H1 (cell line): ENCODE results near the gene FRMD5. TPM values are rescaled to one million over a fixed set of nuclear protein-coding genes. Genes with fewer than 3 reads are reported as not detected.

ENCODE experiments used
- CTCF ChIA-PET: fragments of 300-600 bp; sonication (Branson Sonifier 250); formaldehyde crosslinking; loops from one replicate; lab custom pipeline; 2021; ENCODE audit not compliant: partially characterized antibody; lab: Charles Lee
- POLR2A ChIA-PET: fragments of 300-600 bp; sonication (Branson Sonifier 250); formaldehyde crosslinking; loops from one replicate; lab custom pipeline; 2021; ENCODE audit warnings: inconsistent platforms; ENCODE audit not compliant: partially characterized antibody; lab: Charles Lee
- DNase-seq, 2 experiments: peaks; one replicate each; pipeline versions ENCODE4 v3.0.0 to v3.0.0-alpha.2; 2010 to 2022; ENCODE audit warnings: low spot score in 2 of 2, low read depth in 1 of 2, mixed read lengths in 1 of 2
- FAIRE-seq: peaks from 2 replicates; lab custom pipeline; 2011; peaks lifted over from hg19 to GRCh38; lab: Jason Lieb, UNC
- H2AFZ ChIP-seq: 2 replicates; pipeline ENCODE4 v1.8.1; 2012; ENCODE audit warnings: low read length, inconsistent platforms
- H2AK5ac ChIP-seq: 2 replicates; pipeline ENCODE4 v1.6.1; 2013; ENCODE audit warnings: low read depth, low read length
- H2BK120ac ChIP-seq: replicated peaks from 2 replicates; pipeline ENCODE3; 2013; ENCODE audit warnings: low read depth, low read length, inconsistent platforms
- H2BK12ac ChIP-seq: 2 replicates; pipeline ENCODE4 v1.6.1; 2013; ENCODE audit warnings: low read depth, low read length
- H2BK15ac ChIP-seq: 2 replicates; pipeline ENCODE4 v1.6.1; 2013; ENCODE audit warnings: low read length
- H2BK20ac ChIP-seq: 2 replicates; pipeline ENCODE4 v1.6.1; 2013; ENCODE audit warnings: low read length
- H2BK5ac ChIP-seq: 2 replicates; pipeline ENCODE4 v1.6.1; 2013; ENCODE audit warnings: low read depth, low read length
- H3K14ac ChIP-seq: 2 replicates; pipeline ENCODE4 v1.6.1; 2013; ENCODE audit warnings: inconsistent platforms; ENCODE audit not compliant: insufficient read length
- H3K18ac ChIP-seq: 2 replicates; pipeline ENCODE4 v1.6.1; 2013; ENCODE audit warnings: low read length; ENCODE audit errors: extremely low read depth
- H3K23ac ChIP-seq: 2 replicates; pipeline ENCODE4 v1.6.1; 2013; ENCODE audit warnings: inconsistent platforms; ENCODE audit not compliant: insufficient read length
- H3K23me2 ChIP-seq: 2 replicates; pipeline ENCODE4 v1.6.1; 2013; ENCODE audit warnings: low read depth, low read length
- H3K27ac ChIP-seq: 2 replicates; pipeline ENCODE4 v1.6.1; 2011; ENCODE audit warnings: low read depth, low read length, inconsistent platforms
- H3K27me3 ChIP-seq, 4 experiments: replicated peaks in 1 of 4; 1 replicate in 1 of 4; 2 replicates in 3 of 4; pipeline versions ENCODE4 v1.6.1 to v1.8.1; 2011 to 2013; ENCODE audit warnings: low read length in 3 of 4, mild to moderate bottlenecking in 3 of 4, inconsistent platforms in 2 of 4, mixed read lengths in 2 of 4, moderate library complexity in 1 of 4; ENCODE audit not compliant: control insufficient read depth in 3 of 4, insufficient read depth in 3 of 4; ENCODE audit errors: extremely low read depth in 1 of 4
- H3K36me3 ChIP-seq, 4 experiments: 2 replicates each; pipeline versions ENCODE4 v1.6.1 to v1.8.1; 2011 to 2013; ENCODE audit warnings: mild to moderate bottlenecking in 4 of 4, low read length in 3 of 4, moderate library complexity in 2 of 4, control low read depth in 1 of 4, inconsistent platforms in 1 of 4; ENCODE audit not compliant: insufficient read depth in 4 of 4, control insufficient read depth in 2 of 4
- H3K4ac ChIP-seq: replicated peaks from 2 replicates; pipeline ENCODE3; 2013; ENCODE audit warnings: low read length, low read depth, mixed read lengths, inconsistent platforms; ENCODE audit not compliant: insufficient read length
- H3K4me1 ChIP-seq, 4 experiments: replicated peaks in 1 of 4; 1 replicate in 1 of 4; 2 replicates in 3 of 4; pipeline versions ENCODE4 v1.6.1 to v1.8.1; 2011 to 2013; ENCODE audit warnings: low read length in 3 of 4, inconsistent platforms in 2 of 4, mixed read lengths in 1 of 4; ENCODE audit not compliant: insufficient read depth in 4 of 4, control insufficient read depth in 3 of 4
- H3K4me2 ChIP-seq, 2 experiments: 2 replicates each; pipeline versions ENCODE4 v1.6.1 to v1.8.1; 2011 to 2013; ENCODE audit warnings: low read depth in 2 of 2, low read length in 2 of 2, control low read depth in 1 of 2, inconsistent platforms in 1 of 2, mild to moderate bottlenecking in 1 of 2; ENCODE audit not compliant: insufficient read depth in 1 of 2
- H3K4me3 ChIP-seq, 4 experiments: fragments of 200-600, 300-600 bp in 1 of 4; sonication (generic), shearing (Covaris generic), sonication (Bioruptor Twin) in 1 of 4; 2 replicates each; pipeline versions ENCODE4 v1.5.1 to v1.8.1; 2011 to 2016; ENCODE audit warnings: low read length in 4 of 4, low read depth in 3 of 4, control low read depth in 2 of 4, inconsistent platforms in 2 of 4, mild to moderate bottlenecking in 2 of 4, mixed read lengths in 1 of 4, moderate library complexity in 1 of 4; ENCODE audit not compliant: insufficient read depth in 2 of 4; ENCODE audit errors: extremely low read depth in 1 of 4
- H3K56ac ChIP-seq: replicated peaks from 2 replicates; pipeline ENCODE3; 2013; ENCODE audit warnings: low read depth, mild to moderate bottlenecking, mixed read lengths, low read length, inconsistent platforms; ENCODE audit not compliant: insufficient read length
- H3K79me1 ChIP-seq: 2 replicates; pipeline ENCODE4 v1.6.1; 2013; ENCODE audit warnings: low read depth, low read length, control low read depth
- H3K79me2 ChIP-seq, 2 experiments: 2 replicates each; pipeline versions ENCODE4 v1.6.1 to v1.8.1; 2012 to 2013; ENCODE audit warnings: low read length in 2 of 2, mild to moderate bottlenecking in 2 of 2, inconsistent platforms in 1 of 2; ENCODE audit not compliant: insufficient read depth in 2 of 2, control insufficient read depth in 1 of 2
- H3K9ac ChIP-seq, 4 experiments: replicated peaks in 1 of 4; 1 replicate in 1 of 4; 2 replicates in 3 of 4; pipeline versions ENCODE4 v1.6.1 to v1.8.1; 2011 to 2013; ENCODE audit warnings: low read depth in 3 of 4, low read length in 3 of 4, control low read depth in 2 of 4, mild to moderate bottlenecking in 2 of 4, moderate library complexity in 2 of 4, inconsistent platforms in 1 of 4; ENCODE audit errors: extremely low read depth in 1 of 4
- H3K9me3 ChIP-seq, 2 experiments: 2 replicates each; pipeline versions ENCODE4 v1.6.1 to v1.8.1; 2012 to 2013; ENCODE audit warnings: mild to moderate bottlenecking in 2 of 2, moderate library complexity in 2 of 2, control low read depth in 1 of 2, inconsistent platforms in 1 of 2, low read depth in 1 of 2, low read length in 1 of 2, mixed read lengths in 1 of 2; ENCODE audit not compliant: insufficient read depth in 2 of 2
- H4K20me1 ChIP-seq, 2 experiments: replicated peaks in 1 of 2; 2 replicates each; pipeline versions ENCODE3 to v1.8.1; 2011 to 2013; ENCODE audit warnings: inconsistent platforms in 2 of 2, low read length in 2 of 2, mild to moderate bottlenecking in 1 of 2; ENCODE audit not compliant: insufficient read depth in 2 of 2, control insufficient read depth in 1 of 2
- H4K5ac ChIP-seq: 2 replicates; pipeline ENCODE4 v1.6.1; 2013; ENCODE audit warnings: low read length, low read depth, mixed read lengths, inconsistent platforms; ENCODE audit not compliant: insufficient read length
- H4K8ac ChIP-seq: 2 replicates; pipeline ENCODE4 v1.8.0; 2013; ENCODE audit warnings: mild to moderate bottlenecking, moderate library complexity, low read length, inconsistent platforms; ENCODE audit not compliant: insufficient read depth; ENCODE audit errors: extremely low read depth
- H4K91ac ChIP-seq: replicated peaks from 2 replicates; pipeline ENCODE3; 2013; ENCODE audit warnings: low read length, mixed read lengths, inconsistent platforms; ENCODE audit not compliant: insufficient read length
- CTBP2 ChIP-seq: IDR thresholded peaks from 2 replicates; pipeline ENCODE4 v1.7.0; 2011; ENCODE audit warnings: borderline replicate concordance, mild to moderate bottlenecking, moderate library complexity, mixed read lengths, low read length; ENCODE audit not compliant: insufficient read depth, insufficient read length
- EGR1 ChIP-seq: IDR thresholded peaks from 2 replicates; pipeline ENCODE4 v1.6.1; 2011; ENCODE audit warnings: low read depth, low read length, borderline replicate concordance
- EP300 ChIP-seq, 2 experiments: IDR thresholded peaks; 1 replicate in 1 of 2; 2 replicates in 1 of 2; pipeline ENCODE4 v1.6.1; 2011 to 2012; ENCODE audit warnings: low read depth in 2 of 2, low read length in 2 of 2, mild to moderate bottlenecking in 2 of 2, borderline replicate concordance in 1 of 2, inconsistent platforms in 1 of 2, moderate library complexity in 1 of 2
- KDM5A ChIP-seq: fragments of 200-600 bp; IDR thresholded peaks from 2 replicates; pipeline ENCODE4 v1.7.1; 2012; ENCODE audit warnings: mild to moderate bottlenecking, low read length, inconsistent platforms, mixed read lengths
- MAX ChIP-seq: IDR thresholded peaks from 2 replicates; pipeline ENCODE4 v1.6.1; 2012; ENCODE audit warnings: inconsistent platforms
- NANOG ChIP-seq: IDR thresholded peaks from 2 replicates; pipeline ENCODE4 v1.6.1; 2011; ENCODE audit warnings: low read length, low read depth, mild to moderate bottlenecking, inconsistent platforms; ENCODE audit not compliant: insufficient read depth, poor library complexity, severe bottlenecking
- NRF1 ChIP-seq: IDR thresholded peaks from 2 replicates; pipeline ENCODE4 v1.6.1; 2011; ENCODE audit warnings: mild to moderate bottlenecking, low read depth, low read length, improper control_type of control experiment
- POLR2AphosphoS5 ChIP-seq: IDR thresholded peaks from 2 replicates; pipeline ENCODE4 v1.6.1; 2011; ENCODE audit warnings: low read depth, low read length
- SP2 ChIP-seq: IDR thresholded peaks from 2 replicates; pipeline ENCODE4 v1.6.1; 2012; ENCODE audit warnings: mild to moderate bottlenecking, low read length, inconsistent platforms
- SP4 ChIP-seq: IDR thresholded peaks from 2 replicates; pipeline ENCODE4 v1.6.1; 2012; ENCODE audit warnings: low read length, inconsistent platforms
- SUZ12 ChIP-seq: fragments of 200-600 bp; sonication (generic); IDR thresholded peaks from 2 replicates; pipeline ENCODE4 v1.6.1; 2012; ENCODE audit warnings: mild to moderate bottlenecking, inconsistent platforms, low read length, moderate library complexity, mixed read lengths
- USF2 ChIP-seq: IDR thresholded peaks from 2 replicates; pipeline ENCODE4 v1.6.1; 2011; ENCODE audit warnings: low read length, improper control_type of control experiment
- WGBS, 2 experiments: shearing (Covaris generic) in 1 of 2; methylation state at CpG; one replicate each; pipeline versions ENCODE4 v1.1.6 to v1.1.7; 2013 to 2015; ENCODE audit warnings: low lambda C conversion rate in 2 of 2, mixed read lengths in 2 of 2, inconsistent platforms in 1 of 2, low coverage in 1 of 2, missing lambda C conversion rate in 1 of 2; ENCODE audit not compliant: insufficient replicate concordance in 2 of 2, insufficient coverage in 1 of 2, insufficient read length in 1 of 2; ENCODE audit errors: extremely low coverage in 1 of 2, missing lambda C conversion rate in 1 of 2; 5-methylcytosine and 5-hydroxymethylcytosine counted together
- polyA plus RNA-seq, 7 experiments: library from polyadenylated mRNA; depleted of rRNA in 3 of 7; stranded (reverse) in 5 of 7; unstranded in 2 of 7; fragments of >200 nt in 5 of 7; fragments of 200-250 nt in 2 of 7; gene quantifications; 1 replicate in 5 of 7; 2 replicates in 1 of 7; 4 replicates in 1 of 7; pipeline versions ENCODE4 v1.2.1 to v1.2.3, GENCODE V29; 2011 to 2013; ENCODE audit warnings: missing spikeins in 2 of 7, mixed read lengths in 2 of 7
- total RNA-seq: library from RNA; stranded (reverse); fragmentation: NEBNext Ultra II Directional; extraction: Animal tissue kit (Norgen Biotek cat#: 25700); gene quantifications from 2 replicates; pipeline ENCODE4 v1.2.1, GENCODE V29; 2021

FRMD5 gene
- total and polyA plus RNA-seq, 2 of the 8 experiments (the other 6 are each of a cell fraction or from before 2014, with no cell fraction given): 10.1 to 12.6 TPM

GRCh38 chr15:44034933-44035624 lies 160.0 kb downstream of the FRMD5 start:
- Histone ChIP-seq H2BK120ac (no peak overlapping the region), H2AK5ac (no peak overlapping the region), H4K20me1 (no peaks in the 10 kb centered on the region), H3K14ac (no peak overlapping the region), H3K4me3 (no peak overlapping the region), H2BK20ac (no peak overlapping the region), H3K56ac (no peak overlapping the region), H3K79me2 (no peaks in the 10 kb centered on the region), H3K4me1 (peaks cover 0 to 8% (median 4%) of the 10 kb centered on the region in 4 experiments; a peak in 6 of 7 replicates), H3K36me3 (no peaks in the 10 kb centered on the region), H3K27ac (no peak overlapping the region), H4K91ac (no peak overlapping the region), H4K5ac (no peak overlapping the region), H2BK5ac (no peak overlapping the region), H3K9me3 (no peaks in the 10 kb centered on the region), H2AFZ (no peak overlapping the region), H3K23me2 (no peaks in the 10 kb centered on the region), H3K23ac (no peak overlapping the region), H3K18ac (no peak overlapping the region), H3K9ac (no peak overlapping the region), H2BK12ac (no peak overlapping the region), H3K4me2 (no peak overlapping the region), H4K8ac (no peak overlapping the region), H3K27me3 (no peaks in the 10 kb centered on the region), H2BK15ac (no peak overlapping the region), H3K79me1 (no peaks in the 10 kb centered on the region; the same call in 1 of the 2 replicates), H3K4ac (no peak overlapping the region)
- FAIRE-seq (no peak), DNase-seq (no peak)
- POLR2A ChIA-PET: no interaction called here
- WGBS, 2 experiments: 81% methylated on average over 3 of the region's 3 CpGs; no CpG with 5 or more reads in 1 of the 2 experiments
- CTCF ChIA-PET: interaction anchor here (1.2 to 1.4 kb wide), 2 partner anchors 13 to 31 kb away, joined by 3 read pairs; no protein-coding TSS in a partner anchor
- TF ChIP-seq SP4 (no peak), USF2 (no peak), MAX (no peak), CTBP2 (no peak), POLR2AphosphoS5 (no peak), NRF1 (no peak), EP300 (IDR thresholded peaks at IDR 0.05; ENCODE audit: borderline replicate concordance in 1 of 2, low read depth in 2 of 2, low read length in 2 of 2) (no peak), SUZ12 (no peak), EGR1 (no peak), SP2 (no peak), NANOG (no peak), KDM5A (no peak)
